WTC11 (cell line): ENCODE data around the gene RCBTB1. TPM values are rescaled to one million over a fixed set of nuclear protein-coding genes. Genes with fewer than 3 reads are reported as not detected.

Experiments
- ATAC-seq: fragments of 200-7000 bp; cut with Tn5 transposase; 2 replicates; pipeline ENCODE4 v1.10.0; 2021; ENCODE audit warnings: mild to moderate bottlenecking, moderate library complexity
- CTCF ChIA-PET: fragments of 300-600 bp; sonication (Branson Sonifier 250); formaldehyde crosslinking; loops from one replicate; lab custom pipeline; 2021; ENCODE audit warnings: antibody characterized with exemption; lab: Charles Lee
- POLR2A ChIA-PET: fragments of 350-600 bp; sonication (Branson Sonifier 250); formaldehyde crosslinking; loops from one replicate; lab custom pipeline; 2021; ENCODE audit warnings: antibody characterized with exemption; lab: Charles Lee
- DNase-seq: peaks from one replicate; pipeline ENCODE4 v3.0.0; 2021; ENCODE audit warnings: low spot score
- H3K27ac Mint-ChIP-seq: 2 replicates; pipeline ENCODE4 v1.8.0; 2021; ENCODE audit warnings: mixed read lengths
- H3K27me3 Mint-ChIP-seq: 2 replicates; pipeline ENCODE4 v1.8.0; 2021; ENCODE audit warnings: low read depth, mild to moderate bottlenecking, moderate library complexity, mixed read lengths
- H3K36me3 Mint-ChIP-seq: 2 replicates; pipeline ENCODE4 v1.8.0; 2021; ENCODE audit warnings: mixed read lengths
- H3K4me1 Mint-ChIP-seq: 2 replicates; pipeline ENCODE4 v1.8.0; 2022; ENCODE audit warnings: mixed read lengths
- H3K4me3 Mint-ChIP-seq: 2 replicates; pipeline ENCODE4 v1.8.0; 2021; ENCODE audit warnings: mild to moderate bottlenecking, moderate library complexity, mixed read lengths
- H3K9me3 Mint-ChIP-seq: 2 replicates; pipeline ENCODE4 v1.8.0; 2021; ENCODE audit warnings: mixed read lengths
- GRHL2 ChIP-seq: fragments of 250-450 bp; sonication (Bioruptor Pico); IDR thresholded peaks from 2 replicates; pipeline ENCODE4 v1.8.0; 2022; ENCODE audit warnings: mild to moderate bottlenecking, moderate library complexity; ENCODE audit not compliant: insufficient replicate concordance, severe bottlenecking
- total RNA-seq: library from RNA; stranded (reverse); gene quantifications from 3 replicates; pipeline ENCODE4 v1.2.3, GENCODE V29; 2021

RCBTB1 gene
- total RNA-seq, 1 experiment from 2014 or later: 31.3 TPM

DNA sequence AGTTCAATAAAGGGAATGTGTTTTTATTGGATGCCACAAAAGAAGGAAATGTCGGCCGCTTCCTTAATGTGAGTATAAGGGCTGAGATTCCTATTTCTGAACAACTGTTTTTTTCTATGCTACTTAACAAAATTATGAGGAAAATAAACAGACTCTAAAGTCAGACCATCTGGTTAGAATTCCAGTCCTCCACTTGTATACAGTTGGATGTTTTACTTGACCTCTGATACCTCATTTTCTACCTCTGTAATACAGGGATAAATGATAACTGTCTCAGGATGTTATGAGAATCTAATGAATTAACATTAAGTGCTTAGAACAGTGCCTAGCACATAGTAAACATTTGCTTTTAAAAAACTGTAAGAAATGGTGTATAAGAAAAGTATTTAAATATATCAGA is 96.8 kb downstream of the RCBTB1 start:
- Mint-ChIP-seq H3K27ac (no peak overlapping the region), H3K4me1 (no peaks in the 10 kb centered on the region), H3K27me3 (no peaks in the 10 kb centered on the region), H3K9me3 (no peaks in the 10 kb centered on the region), H3K4me3 (no peak overlapping the region), H3K36me3 (0 out of 2 replicates have a peak, but pooled peaks cover 3% of the 10 kb centered on the region)
- DNase-seq (no peak), ATAC-seq (no peak)
- no peak for TF ChIP-seq GRHL2 (CRISPR knock-in tag)
- ChIA-PET CTCF (no interaction called here), POLR2A (no interaction called here)

Other genes with a start within 250 kb of the RCBTB1 start
- gene CAB39L, start 141.5 kb downstream of the RCBTB1 start, total RNA-seq: 3.3 to 4.6 TPM (median 4.2 TPM) in 3 replicates
- gene SETDB2, start 141.3 kb downstream of the RCBTB1 start, total RNA-seq: 5.4 to 5.9 TPM (median 5.9 TPM) in 3 replicates
- gene PHF11, start 89.6 kb downstream of the RCBTB1 start, total RNA-seq: 9.3 to 11.9 TPM (median 10.8 TPM) in 3 replicates
- gene ARL11, start 42.9 kb upstream of the RCBTB1 start, total RNA-seq: 0.35 to 0.53 TPM (median 0.41 TPM) in 3 replicates
- 92.5 to 137 TPM (median 126 TPM) in 3 replicates for gene EBPL, start 105.9 kb upstream of the RCBTB1 start, total RNA-seq
- gene KPNA3, start 207.1 kb upstream of the RCBTB1 start, total RNA-seq: 44.2 to 47.6 TPM (median 44.4 TPM) in 3 replicates